Urothelium cell line (cell line): Measurements from ENCODE around the gene SERPINB1.
A peak's percentile ranks its signal among the peaks of the same experiment; 100 is the strongest.

Source experiments
- DNase-seq: peaks from one replicate; pipeline ENCODE4 v3.0.0; 2011; ENCODE audit warnings: low spot score, mixed read lengths
- FAIRE-seq: peaks from 2 replicates; lab custom pipeline; 2011; peaks lifted over from hg19 to GRCh38; lab: Jason Lieb, UNC

Gene SERPINB1

DNA sequence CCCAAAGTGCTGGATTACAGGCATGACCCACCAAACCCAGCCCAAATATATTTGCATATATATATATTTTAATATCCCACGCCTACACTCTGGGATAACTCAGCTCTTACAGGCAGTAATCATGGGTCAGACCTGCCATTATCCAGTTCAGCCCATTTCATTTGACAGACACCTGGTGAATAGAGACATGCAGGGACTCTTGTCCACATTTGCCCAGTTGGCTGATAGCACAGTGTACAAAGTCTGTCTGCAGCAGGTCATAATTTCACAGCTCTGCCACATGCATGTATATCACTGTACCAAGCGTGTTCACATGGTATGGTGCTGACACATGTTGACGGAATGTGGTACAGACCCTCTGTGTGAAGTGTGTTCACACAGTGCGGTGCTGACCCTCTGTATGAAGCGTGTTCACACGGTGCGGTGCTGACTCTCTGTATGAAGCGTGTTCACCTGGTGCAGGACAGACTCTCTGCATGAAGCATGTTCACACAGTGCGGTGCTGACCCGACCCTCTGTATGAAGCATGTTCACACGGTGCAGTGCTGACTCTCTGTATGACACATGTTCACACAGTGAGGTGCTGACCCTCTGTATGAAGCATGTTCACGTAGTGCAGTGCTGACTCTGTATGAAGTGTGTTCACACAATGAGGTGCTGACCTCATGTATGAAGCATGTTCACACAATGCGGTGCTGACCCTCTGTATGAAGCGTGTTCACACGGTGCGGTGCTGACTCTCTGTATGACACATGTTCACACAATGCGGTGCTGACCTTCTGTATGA, 10.3 kb upstream of the SERPINB1 start:
- no peak for FAIRE-seq

GRCh38 chr6:2850538-2851113, 9.0 kb upstream of the SERPINB1 start:
- no peak for FAIRE-seq
- no peak for DNase-seq

More for the DNA sequence above, 10.3 kb upstream of the SERPINB1 start:
- no peak for DNase-seq

DNA sequence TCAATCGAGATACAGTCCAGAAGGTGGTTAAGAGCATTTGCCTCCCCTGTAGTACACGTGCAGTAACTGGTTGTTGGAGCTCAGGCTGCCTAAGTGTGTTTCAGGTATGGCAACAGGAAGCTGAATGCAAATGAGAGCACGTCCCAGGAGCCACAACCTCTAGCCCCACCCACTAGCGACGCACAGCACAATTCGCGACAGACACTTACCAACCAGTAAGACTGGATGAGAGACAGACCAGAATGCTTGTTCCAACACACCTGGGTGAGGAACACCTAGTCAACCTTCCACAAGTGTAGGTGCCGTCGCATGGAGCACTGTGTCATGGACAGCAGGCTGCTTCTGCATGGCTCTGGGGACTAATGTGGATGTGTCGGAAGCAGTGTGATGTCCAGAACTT, 7.2 kb upstream of the SERPINB1 start:
- no peak for FAIRE-seq
- DNase-seq, result no peak

- FAIRE-seq (no peak), DNase-seq (no peak)
Observed at GRCh38 chr6:2845880-2846208, 4.2 kb upstream of the SERPINB1 start.

DNA sequence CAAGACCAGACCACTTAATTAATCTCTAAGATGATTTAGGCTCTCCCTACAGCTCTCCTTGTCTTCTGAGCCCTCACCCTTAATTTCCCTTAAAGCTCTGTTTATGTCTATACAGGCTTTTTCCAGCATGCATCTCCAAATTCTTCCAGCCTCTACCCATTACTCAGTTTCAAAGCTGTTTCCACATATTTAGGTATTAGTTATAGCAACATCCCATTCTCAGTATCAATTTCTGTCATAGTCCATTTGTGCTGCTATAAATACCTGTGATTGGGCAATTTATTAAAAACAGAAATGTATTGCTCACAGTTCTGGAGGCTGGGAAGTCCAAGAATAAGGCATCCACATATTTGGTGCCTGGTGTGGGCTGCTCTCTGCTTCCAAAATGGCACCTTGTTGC, 2.3 kb upstream of the SERPINB1 start:
- DNase-seq, result no peak
- FAIRE-seq, result no peak

DNA sequence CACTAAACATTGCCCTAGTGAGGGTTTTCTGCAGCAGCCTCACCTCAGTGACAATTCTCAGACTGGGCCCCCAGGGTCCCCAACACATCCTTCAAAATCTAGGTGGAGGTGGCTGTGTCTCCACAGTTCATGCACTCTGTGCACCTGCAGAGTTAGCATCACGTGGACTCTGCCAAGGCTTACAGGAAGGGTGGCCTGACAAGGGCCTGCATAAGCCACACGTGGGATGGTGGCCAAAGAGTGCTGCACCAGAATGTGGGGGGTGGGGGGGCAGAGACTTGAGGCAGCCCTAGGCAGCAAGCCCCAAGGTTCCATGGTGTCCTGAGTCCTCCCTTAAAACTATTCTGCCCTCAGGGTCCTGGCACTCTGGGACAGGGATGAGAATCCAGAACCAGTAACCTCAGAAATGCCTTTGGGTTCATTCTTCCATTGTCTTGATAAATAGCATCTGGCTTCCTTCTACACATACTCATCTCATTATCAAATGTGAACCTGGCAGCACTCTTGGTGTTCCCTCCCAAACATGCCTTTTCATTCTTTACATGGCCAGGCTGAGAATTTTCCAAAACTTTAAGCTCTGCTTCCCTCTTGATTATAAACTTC, 1.6 kb upstream of the SERPINB1 start:
- DNase-seq, result no peak
- no peak for FAIRE-seq

DNA sequence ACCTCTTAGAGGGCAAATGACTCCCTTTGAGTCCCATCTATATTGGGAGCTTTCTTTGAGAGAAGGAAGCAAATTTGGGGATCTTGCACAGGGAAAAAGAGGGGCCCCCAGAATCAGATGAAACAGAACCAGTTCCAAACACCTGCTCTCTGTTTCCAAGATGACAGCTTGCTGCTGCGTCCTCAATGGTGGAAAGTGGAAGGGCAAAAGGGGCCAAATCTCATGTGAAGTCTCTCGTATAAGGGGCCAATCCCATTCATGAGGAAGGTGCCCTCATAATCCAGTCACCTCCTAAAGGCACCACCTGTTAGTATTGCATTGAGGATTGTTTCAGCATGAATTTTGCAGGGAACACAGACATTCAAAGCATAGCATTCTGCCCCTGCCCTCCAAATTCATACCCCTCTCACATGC, 483 bp upstream of the SERPINB1 start:
- no peak for DNase-seq
- FAIRE-seq, result no peak

DNA sequence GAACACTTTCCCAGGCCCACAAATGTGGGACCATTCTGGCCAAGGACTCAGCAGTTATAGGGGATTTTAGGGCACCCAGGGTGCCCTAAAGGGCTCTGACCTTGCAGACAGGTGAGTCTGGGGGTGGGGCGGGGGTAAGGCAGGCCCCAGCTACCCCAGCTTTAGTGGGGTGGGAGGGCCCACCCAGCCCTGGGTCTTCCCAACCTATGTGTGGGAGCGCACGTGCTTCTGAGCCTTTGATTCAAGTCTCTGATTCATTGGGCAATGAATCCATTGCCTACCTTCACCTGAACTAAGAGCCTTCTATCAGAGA, 958 bp downstream of the SERPINB1 start:
- no peak for DNase-seq
- FAIRE-seq, result no peak

DNA sequence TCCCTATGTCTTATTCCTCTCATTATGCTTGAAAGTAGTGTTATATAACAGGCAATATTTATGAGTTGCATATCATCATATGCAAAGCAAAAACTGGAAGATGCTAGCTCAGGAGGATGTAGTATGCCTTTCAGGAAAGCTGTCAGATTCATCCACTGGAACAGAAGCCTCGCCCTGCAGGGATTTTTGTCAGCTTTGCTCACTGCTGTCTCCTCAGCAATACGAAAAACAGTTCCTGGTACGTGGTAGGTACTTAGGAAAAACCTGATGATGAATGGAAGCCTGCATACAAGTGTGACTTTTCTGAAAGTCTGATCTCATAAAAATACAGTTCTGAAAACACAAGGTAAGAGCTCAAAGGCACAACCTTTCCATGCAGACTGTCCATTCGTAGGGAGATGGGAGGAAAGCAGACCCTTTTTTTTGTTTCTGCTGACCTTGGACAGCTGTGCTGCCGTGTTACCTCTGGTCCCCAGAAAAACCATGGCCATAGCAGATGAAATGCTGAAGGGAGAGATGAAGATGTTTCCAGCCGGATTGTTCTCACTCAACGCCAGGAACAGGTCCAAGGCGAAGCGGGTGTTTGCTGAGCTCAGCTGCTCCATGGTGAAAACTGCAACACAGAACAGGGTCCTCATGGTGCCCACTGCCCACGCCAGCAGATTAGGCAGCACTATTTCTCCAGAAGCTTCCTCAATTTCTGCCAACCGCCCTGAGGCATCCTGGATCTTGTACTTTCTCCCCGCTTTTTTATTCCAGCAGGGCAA, 1.5 kb downstream of the SERPINB1 start:
- FAIRE-seq (no peak), DNase-seq (no peak)

GRCh38 chr6:2839195-2839981, 2.3 kb downstream of the SERPINB1 start:
- FAIRE-seq, result no peak
- no peak for DNase-seq

DNA sequence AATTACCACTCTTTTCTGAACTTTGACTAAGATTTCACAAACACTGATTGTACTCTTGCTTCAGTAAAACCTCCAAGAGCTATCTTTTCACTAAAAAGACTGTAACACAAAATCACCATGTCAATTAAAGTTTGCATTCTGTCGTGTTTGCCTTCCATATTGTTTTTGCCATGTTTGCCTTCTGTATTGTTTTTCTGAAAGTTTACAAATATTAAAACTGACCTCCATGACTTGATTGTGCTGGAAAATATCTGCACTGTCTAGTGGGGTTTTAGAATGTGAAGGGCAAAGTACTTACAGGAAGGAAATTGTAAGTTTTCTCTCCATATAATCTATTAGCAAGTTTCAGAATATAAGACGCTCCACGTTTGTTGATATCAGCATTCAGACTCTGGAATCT, 3.4 kb downstream of the SERPINB1 start:
- no peak for FAIRE-seq

DNA sequence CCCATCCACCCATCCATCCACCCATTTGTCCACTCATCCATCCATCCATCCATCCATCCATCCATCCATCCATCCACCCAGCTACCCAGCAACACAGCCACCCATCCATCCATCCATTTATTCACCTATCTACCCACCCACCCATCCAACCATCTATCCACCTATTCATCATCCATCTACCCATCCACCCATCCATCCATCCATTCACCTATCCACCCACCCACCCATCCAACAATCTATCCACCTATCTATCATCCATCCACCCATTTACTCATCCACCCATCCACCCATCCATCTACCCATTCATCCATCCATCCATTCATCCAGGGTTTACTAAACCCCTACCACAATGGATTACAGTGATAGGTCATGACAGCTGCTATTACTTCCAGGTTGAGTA, 7.4 kb downstream of the SERPINB1 start:
- no peak for DNase-seq
- peak; percentile 13 for FAIRE-seq

More for the DNA sequence above, 3.4 kb downstream of the SERPINB1 start:
- DNase-seq, result no peak

- FAIRE-seq (no peak), DNase-seq (no peak)
Observed at GRCh38 chr6:2831392-2831791, 10.3 kb downstream of the SERPINB1 start.

DNA sequence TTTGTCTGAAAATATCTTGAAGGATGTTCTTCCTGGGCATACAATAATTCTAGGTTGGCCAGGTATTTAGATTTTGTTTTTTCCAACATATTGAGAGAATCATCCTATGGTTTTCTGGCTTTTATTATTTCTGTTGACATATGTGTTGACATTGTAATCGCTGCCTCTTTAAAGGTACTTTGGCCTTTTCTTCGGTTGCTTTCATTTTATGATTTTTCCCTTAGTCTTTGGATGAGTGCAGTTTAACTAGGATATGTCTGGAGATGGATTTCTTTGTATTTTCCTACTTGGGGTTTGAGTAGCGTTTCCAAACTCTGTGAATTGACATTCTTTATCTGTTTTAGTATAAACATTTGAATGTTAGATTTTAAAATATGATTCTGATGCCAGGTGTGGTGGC, 11.5 kb downstream of the SERPINB1 start:
- FAIRE-seq (no peak), DNase-seq (no peak)

DNA sequence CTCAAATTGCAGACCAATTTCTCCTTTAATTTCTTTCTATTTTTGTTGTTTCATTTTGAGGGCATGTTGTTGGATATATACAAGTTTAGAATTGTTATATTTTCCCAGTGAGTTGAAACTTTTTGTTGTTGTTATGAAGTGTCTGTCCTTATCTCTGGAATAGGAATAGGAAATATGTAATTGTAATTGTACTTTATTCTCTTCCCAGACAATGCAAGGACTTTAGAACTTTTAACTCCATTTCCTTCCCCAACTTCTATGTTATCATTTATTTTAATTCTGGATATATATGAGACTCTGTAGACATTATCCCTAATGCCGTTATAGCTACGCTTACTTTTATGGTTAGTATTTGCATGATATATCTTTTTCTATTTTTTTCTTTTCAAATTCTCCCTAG, 12.4 kb downstream of the SERPINB1 start:
- FAIRE-seq (no peak), DNase-seq (no peak)

GRCh38 chr6:2828629-2829028, 13.0 kb downstream of the SERPINB1 start:
- FAIRE-seq, result no peak
- DNase-seq, result no peak

- DNase-seq, result no peak
- FAIRE-seq, result no peak
Observed at GRCh38 chr6:2827142-2827541, 14.5 kb downstream of the SERPINB1 start.

DNA sequence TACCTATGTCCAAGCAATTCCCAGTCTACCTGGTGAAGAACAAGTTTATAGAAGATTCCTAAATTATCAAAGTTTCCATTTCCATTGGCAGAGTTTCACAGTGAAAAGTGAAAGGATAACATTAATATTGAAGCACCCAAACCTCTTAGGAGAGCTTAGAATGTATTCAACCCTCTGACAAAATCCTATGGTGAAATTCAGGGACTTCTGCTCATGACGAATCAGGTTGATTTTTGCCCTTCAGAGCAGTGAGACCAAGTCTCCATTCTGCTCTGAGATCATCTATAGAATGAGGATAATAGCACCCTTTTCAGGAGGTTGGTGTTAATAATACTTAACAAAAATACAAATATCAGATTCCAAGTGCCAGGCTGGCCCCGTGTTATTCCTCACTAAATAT, 15.5 kb downstream of the SERPINB1 start:
- no peak for DNase-seq
- FAIRE-seq, result no peak

- no peak for DNase-seq
- FAIRE-seq, result no peak
Observed at GRCh38 chr6:2823104-2823850, 18.4 kb downstream of the SERPINB1 start.

GRCh38 chr6:2821554-2821953, 20.1 kb downstream of the SERPINB1 start:
- FAIRE-seq (no peak), DNase-seq (no peak)
